ENCODE data around the gene DSCAM.

The DSCAM gene

DNA sequence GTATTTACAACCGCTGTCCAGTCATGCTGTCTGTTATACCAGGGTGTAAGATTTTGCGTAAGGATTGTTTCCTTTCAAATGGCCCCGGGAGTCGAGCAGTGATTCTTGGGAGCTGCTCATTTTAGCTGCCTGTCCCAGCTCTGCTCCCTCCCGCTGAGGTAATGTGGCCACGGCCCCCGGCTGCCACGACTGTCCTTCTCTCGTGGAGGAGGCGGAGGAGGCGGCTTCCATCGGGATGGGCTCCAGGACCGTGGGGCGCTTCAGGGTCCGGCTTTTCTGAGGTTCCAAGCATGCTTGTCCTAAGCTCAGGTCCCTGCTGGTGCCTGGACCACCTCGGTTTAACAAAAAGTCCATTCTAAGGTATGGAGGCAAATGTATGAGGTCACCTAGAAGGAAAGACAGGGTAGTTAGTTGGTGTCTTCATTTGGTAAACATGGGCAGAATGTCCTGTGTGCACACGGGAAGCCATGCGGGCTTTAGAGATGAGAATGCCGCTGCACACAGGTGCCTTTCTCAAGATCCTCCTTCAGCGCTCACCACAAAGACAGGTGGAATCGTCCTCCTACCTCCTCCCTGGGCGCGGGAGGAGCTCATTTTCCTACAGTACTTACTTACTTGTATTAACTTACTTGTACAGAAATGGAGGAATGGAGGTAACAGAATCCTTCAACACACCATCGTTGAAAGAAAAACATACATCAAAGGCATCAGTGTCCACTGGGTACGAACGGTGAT, 833.8 kb downstream of the DSCAM start:
- Histone ChIP-seq H3K36me3 (replicated peaks) (no peaks in the 10 kb centered on the region), H3K27me3 (replicated peaks) (no peaks in the 10 kb centered on the region), H3K27ac (no peak overlapping the region), H3K4me3 (ENCODE audit: low read depth, low read length) (no peak overlapping the region)
- in situ Hi-C loops (cut with HindIII; ENCODE audit: low pct_ligation_motif_present, low sequenced_read_pairs) = no loop called here
- TF ChIP-seq, protein P1, sequence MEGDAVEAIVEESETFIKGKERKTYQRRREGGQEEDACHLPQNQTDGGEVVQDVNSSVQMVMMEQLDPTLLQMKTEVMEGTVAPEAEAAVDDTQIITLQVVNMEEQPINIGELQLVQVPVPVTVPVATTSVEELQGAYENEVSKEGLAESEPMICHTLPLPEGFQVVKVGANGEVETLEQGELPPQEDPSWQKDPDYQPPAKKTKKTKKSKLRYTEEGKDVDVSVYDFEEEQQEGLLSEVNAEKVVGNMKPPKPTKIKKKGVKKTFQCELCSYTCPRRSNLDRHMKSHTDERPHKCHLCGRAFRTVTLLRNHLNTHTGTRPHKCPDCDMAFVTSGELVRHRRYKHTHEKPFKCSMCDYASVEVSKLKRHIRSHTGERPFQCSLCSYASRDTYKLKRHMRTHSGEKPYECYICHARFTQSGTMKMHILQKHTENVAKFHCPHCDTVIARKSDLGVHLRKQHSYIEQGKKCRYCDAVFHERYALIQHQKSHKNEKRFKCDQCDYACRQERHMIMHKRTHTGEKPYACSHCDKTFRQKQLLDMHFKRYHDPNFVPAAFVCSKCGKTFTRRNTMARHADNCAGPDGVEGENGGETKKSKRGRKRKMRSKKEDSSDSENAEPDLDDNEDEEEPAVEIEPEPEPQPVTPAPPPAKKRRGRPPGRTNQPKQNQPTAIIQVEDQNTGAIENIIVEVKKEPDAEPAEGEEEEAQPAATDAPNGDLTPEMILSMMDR (IDR thresholded peaks at IDR 0.05; ENCODE audit: low read depth, low read length, missing control alignments) = no peak
- DNase-seq = no peak

- Histone ChIP-seq H3K36me3 (replicated peaks) (no peaks in the 10 kb centered on the region), H3K4me3 (ENCODE audit: low read depth, low read length) (no peak overlapping the region), H3K27ac (no peak overlapping the region), H3K27me3 (replicated peaks) (no peaks in the 10 kb centered on the region)
- in situ Hi-C loops (cut with HindIII; ENCODE audit: low pct_ligation_motif_present, low sequenced_read_pairs) = no loop called here
- TF ChIP-seq, protein P1 (IDR thresholded peaks at IDR 0.05; ENCODE audit: low read depth, low read length, missing control alignments) = no peak
- no peak for DNase-seq
Measured at GRCh38 chr21:40011371-40011770, 835.6 kb downstream of the DSCAM start.

DNA sequence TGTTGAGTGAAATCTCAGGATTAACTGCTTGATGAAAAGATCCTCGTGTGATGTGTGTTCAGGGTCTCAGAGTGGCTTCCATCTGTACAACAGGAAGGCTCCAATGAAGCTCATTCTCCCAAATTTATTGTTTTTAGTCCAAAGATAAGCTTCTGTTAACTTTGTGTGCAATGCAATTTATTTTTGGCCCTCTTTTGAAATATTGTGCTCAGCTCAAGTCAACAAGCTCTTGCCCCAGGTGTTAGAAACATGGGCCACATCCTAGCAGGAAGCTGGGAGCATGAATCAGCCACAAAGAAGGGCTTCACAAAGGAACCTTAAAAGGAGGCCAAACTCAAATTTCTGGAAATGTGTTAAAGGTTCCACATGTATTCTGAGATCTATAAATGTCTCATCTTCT, 844.0 kb downstream of the DSCAM start:
- Histone ChIP-seq H3K4me3 (ENCODE audit: low read depth, low read length) (no peak overlapping the region), H3K36me3 (replicated peaks) (no peaks in the 10 kb centered on the region), H3K27me3 (replicated peaks) (no peaks in the 10 kb centered on the region), H3K27ac (no peak overlapping the region)
- in situ Hi-C loops (cut with HindIII; ENCODE audit: low pct_ligation_motif_present, low sequenced_read_pairs) = no loop called here
- TF ChIP-seq, protein P1 (IDR thresholded peaks at IDR 0.05; ENCODE audit: low read depth, low read length, missing control alignments) = no peak
- DNase-seq = no peak

- no peaks in the 10 kb centered on the region for H3K36me3 ChIP-seq (replicated peaks)
- TF ChIP-seq, protein P1 (IDR thresholded peaks at IDR 0.05; ENCODE audit: low read depth, low read length, missing control alignments) = no peak
Measured at GRCh38 chr21:39984286-39984991, 862.5 kb downstream of the DSCAM start.

GRCh38 chr21:39980241-39980820, 866.6 kb downstream of the DSCAM start:
- in situ Hi-C loops (cut with HindIII; ENCODE audit: low pct_ligation_motif_present, low sequenced_read_pairs) = no loop called here
- H3K27ac ChIP-seq = no peak overlapping the region
- no peaks in the 10 kb centered on the region for H3K36me3 ChIP-seq (replicated peaks)
- no peak for DNase-seq
- H3K4me3 ChIP-seq (ENCODE audit: low read depth, low read length) = no peak overlapping the region
- no peaks in the 10 kb centered on the region for H3K27me3 ChIP-seq (replicated peaks)
- TF ChIP-seq, protein P1 (IDR thresholded peaks at IDR 0.05; ENCODE audit: low read depth, low read length, missing control alignments) = no peak

More at GRCh38 chr21:39984286-39984991, 862.5 kb downstream of the DSCAM start:
- in situ Hi-C loops (cut with HindIII; ENCODE audit: low pct_ligation_motif_present, low sequenced_read_pairs) = no loop called here
- Histone ChIP-seq H3K27me3 (replicated peaks) (no peaks in the 10 kb centered on the region), H3K27ac (no peak overlapping the region), H3K4me3 (ENCODE audit: low read depth, low read length) (no peak overlapping the region)
- no peak for DNase-seq
